ENCODE results near the gene JAK1.

JAK1 gene

DNA sequence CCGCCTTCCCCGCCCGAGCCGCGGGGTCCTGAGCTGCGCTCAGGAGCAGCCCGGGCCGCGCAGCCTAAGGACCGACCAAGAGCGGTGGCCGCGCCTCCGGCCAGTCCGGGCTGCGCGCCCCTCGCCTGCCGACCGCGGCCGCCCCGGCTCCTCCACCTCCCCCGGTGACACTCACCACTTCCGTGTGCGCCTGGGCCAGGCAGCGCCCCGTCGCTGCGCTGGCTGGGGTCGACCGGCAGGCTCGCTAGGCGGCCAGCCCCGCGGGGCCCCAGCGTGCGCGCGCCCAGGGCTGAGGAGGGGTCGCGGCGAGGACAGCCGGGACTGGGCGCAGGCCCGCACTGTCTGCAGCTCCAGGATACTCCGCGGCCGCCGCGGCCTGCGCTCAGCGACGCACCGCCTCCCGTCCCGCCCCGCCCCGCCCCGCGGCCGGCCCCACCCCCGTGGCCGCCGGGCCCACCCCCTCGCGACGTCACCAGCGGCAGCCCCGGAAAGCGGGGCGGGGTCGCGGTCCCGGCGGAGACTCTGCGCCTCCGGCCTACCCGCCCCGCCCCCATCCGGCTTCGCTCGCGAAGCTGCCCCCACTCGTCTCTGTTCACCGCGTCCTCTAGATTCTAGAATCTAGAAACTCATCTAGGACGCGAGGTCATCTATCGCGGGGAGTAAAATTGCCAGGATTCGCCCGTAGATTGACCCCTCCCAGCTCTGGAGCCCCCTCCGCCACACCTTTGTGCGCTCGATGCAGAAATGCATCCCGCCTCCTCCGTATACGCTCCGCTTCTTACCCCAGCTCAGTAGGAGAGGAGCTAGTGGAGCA, at the start of gene JAK1:
Gene JAK1, minus strand, starts transcription at position 392 of the 814 bp plus-strand sequence. CDS start 80,285 bp downstream, outside the sequence.
- peak; percentile 54 for DNase-seq (ENCODE audit: extremely low read depth, low read depth)

DNA sequence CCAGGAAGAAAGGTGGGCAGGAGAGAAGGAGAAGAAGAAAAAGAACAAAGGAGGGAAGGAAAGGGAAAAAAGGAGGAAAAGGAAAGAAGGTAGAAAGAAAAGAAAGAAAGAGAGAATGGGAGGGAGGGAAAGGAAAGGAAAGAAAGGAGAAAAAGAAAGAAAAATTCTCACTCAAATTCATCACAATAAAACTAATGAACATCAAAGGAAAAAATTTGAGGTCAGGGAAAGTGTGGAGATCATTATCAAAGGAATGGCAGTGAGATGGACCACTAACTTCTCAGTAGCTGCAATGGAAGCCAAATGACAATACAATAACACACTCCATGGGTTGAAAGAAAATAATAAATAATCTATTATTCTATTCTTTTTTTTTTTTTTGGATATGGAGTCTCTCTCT, 48.0 kb upstream of the JAK1 start:
- TF ChIP-seq, protein P1, sequence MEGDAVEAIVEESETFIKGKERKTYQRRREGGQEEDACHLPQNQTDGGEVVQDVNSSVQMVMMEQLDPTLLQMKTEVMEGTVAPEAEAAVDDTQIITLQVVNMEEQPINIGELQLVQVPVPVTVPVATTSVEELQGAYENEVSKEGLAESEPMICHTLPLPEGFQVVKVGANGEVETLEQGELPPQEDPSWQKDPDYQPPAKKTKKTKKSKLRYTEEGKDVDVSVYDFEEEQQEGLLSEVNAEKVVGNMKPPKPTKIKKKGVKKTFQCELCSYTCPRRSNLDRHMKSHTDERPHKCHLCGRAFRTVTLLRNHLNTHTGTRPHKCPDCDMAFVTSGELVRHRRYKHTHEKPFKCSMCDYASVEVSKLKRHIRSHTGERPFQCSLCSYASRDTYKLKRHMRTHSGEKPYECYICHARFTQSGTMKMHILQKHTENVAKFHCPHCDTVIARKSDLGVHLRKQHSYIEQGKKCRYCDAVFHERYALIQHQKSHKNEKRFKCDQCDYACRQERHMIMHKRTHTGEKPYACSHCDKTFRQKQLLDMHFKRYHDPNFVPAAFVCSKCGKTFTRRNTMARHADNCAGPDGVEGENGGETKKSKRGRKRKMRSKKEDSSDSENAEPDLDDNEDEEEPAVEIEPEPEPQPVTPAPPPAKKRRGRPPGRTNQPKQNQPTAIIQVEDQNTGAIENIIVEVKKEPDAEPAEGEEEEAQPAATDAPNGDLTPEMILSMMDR (IDR thresholded peaks at IDR 0.05; ENCODE audit: low read depth, low read length) = no peak
- DNase-seq (ENCODE audit: extremely low read depth, low read depth) = no peak

More for the DNA sequence above, at the start of gene JAK1:
- TF ChIP-seq, protein P1 (IDR thresholded peaks at IDR 0.05; ENCODE audit: low read depth, low read length) = no peak

DNA sequence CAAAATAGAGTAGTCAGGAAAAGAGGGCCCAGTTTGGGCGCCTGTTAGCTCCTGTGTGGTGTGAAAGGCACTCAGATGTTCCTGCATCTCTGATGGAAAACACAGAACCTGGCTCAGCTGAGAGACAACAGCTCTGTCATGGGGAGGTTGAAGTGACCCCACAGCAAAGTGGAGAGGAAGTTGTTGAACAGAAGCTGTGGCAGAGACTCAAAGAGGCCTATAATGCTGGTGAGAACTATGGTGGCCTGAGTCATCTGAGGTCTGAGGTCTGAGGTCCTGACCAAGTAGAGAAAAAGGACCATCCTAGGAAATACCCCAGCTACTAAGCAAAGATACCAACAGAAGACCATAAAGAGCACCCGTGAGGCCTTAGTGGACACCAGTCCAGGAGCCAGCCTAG, 45.6 kb upstream of the JAK1 start:
- DNase-seq (ENCODE audit: extremely low read depth, low read depth) = no peak
- TF ChIP-seq, protein P1 (IDR thresholded peaks at IDR 0.05; ENCODE audit: low read depth, low read length) = no peak

DNA sequence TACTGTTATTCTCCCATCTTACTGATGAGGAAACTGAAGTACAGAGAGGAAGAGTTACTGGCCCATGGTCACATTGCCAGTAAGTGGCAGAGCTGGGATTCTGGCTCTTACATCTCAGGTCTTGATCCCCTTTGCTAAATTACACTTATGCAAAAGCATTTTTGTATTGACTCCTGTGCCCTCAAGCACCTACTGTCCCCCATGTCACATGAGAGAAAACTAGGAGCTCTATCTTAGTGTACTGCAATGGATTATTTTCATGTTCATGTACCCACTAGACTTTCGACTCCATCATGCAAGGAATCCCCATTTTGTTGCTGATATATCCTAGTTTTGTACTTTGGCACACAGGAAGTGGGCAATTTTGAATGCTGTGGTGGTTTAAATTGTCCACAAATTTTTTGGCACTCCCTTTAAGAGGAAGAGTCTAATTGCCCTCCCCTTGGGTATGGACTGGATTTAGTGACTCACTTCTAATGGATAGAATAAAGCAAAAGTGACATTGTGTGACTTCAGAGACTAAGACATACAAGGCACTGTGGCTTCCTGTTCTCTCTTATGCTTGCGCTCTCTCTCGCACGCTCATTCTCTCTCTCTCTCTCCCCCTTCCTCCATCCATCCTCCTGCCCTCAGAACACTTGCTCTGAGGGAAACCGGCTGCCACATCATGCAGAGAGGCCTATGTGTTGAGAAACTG, 43.5 kb upstream of the JAK1 start:
- DNase-seq (ENCODE audit: extremely low read depth, low read depth) = no peak
- TF ChIP-seq, protein P1 (IDR thresholded peaks at IDR 0.05; ENCODE audit: low read depth, low read length) = no peak

DNA sequence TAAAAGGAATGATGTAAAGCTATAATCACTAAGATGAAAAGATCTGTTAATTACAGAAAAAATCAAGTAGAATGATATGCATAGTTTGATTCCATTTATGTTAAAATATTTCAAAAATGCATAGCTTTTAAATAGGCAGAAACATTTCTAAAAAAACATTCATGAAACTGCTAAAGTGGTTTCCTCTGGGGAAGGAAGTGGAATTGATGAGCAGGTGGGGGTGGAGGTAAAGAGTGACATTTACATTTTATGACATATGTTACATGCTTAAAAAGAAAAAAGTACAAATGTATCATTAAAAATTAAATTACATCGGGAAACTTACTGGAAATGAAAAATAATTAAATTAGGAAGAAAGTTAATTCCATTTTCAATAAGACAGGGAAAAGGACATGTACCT, 42.8 kb upstream of the JAK1 start:
- no peak for DNase-seq (ENCODE audit: extremely low read depth, low read depth)
- TF ChIP-seq, protein P1 (IDR thresholded peaks at IDR 0.05; ENCODE audit: low read depth, low read length) = no peak

DNA sequence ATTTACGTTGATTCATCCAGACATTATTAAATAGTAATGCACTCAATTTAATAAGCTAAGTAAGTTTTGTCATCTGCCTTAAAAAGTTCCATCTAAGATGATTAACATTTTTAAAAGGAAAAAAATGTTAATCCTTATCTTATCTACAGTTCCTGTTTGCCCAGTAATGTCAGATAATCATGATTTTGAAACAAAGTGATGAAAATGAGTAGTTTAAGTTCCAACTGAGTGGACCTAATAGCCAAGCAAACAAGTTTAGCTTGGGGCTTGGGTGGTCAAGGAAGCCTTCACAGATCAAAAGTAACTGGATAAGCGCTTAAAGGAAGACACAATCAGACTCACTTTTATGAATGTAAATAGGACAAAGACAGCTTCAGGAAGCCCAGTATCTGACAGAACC, 40.5 kb upstream of the JAK1 start:
- TF ChIP-seq, protein P1 (IDR thresholded peaks at IDR 0.05; ENCODE audit: low read depth, low read length) = no peak

DNA sequence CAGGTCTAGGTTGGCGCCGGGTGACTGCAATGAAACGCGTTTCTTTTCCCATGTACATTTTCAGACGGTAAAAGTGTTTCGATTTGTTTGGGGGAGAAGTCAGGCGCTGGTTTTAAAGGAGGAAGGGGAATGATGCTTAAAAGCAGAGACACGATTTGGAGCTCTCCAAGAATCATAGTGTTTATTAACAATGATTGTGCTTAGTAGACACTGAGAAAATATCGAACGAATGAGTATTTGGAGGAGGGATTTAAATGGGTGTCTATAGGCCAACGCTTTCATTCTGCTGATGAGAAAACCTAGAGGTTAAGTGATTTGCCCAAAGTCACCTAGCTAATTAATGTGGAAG, 36.9 kb upstream of the JAK1 start:
- no peak for DNase-seq (ENCODE audit: extremely low read depth, low read depth)
- TF ChIP-seq, protein P1 (IDR thresholded peaks at IDR 0.05; ENCODE audit: low read depth, low read length) = no peak

More for the DNA sequence above, 40.5 kb upstream of the JAK1 start:
- DNase-seq (ENCODE audit: extremely low read depth, low read depth) = no peak

All from AG09319 (cell line).